HG03432 (cell line): ENCODE measurements around the gene SIL1.
"Not testable (repeated sequence)": the region's sequence is repeated elsewhere in the genome, so short reads cannot be mapped to it uniquely, and the experiment has no call there.

Experiments
- ATAC-seq: cut with Tn5 transposase; IDR thresholded peaks from one replicate; pipeline ENCODE4 v1.9.1; 2021; ENCODE audit warnings: mild to moderate bottlenecking, moderate library complexity; ENCODE audit not compliant: unreplicated experiment

SIL1 gene

GRCh38 chr5:139113892-139114291, 84.3 kb downstream of the SIL1 start:
- ATAC-seq = no peak

- ATAC-seq = not testable (repeated sequence)
These were observed 85.8 kb downstream of the SIL1 start for GRCh38 chr5:139112362-139112761.

GRCh38 chr5:139110526-139111168, 87.5 kb downstream of the SIL1 start:
- ATAC-seq = no peak

- ATAC-seq = no peak
These were observed 89.9 kb downstream of the SIL1 start for GRCh38 chr5:139108063-139108824.

GRCh38 chr5:139105621-139106071, 92.5 kb downstream of the SIL1 start:
- ATAC-seq = no peak

- no peak for ATAC-seq
These were observed 93.4 kb downstream of the SIL1 start for GRCh38 chr5:139104577-139105276.

- ATAC-seq = no peak
These were observed 94.4 kb downstream of the SIL1 start for GRCh38 chr5:139103762-139104161.

GRCh38 chr5:139100825-139101224, 97.3 kb downstream of the SIL1 start:
- ATAC-seq = no peak

- peak; percentile 93 for ATAC-seq
These were observed 103.7 kb downstream of the SIL1 start for GRCh38 chr5:139094154-139095131.

- no peak for ATAC-seq
These were observed 105.3 kb downstream of the SIL1 start for GRCh38 chr5:139092741-139093343.

- ATAC-seq = no peak
These were observed 106.6 kb downstream of the SIL1 start for GRCh38 chr5:139091439-139092156.

GRCh38 chr5:139090581-139090980, 107.6 kb downstream of the SIL1 start:
- ATAC-seq = no peak

- ATAC-seq = no peak
These were observed 110.1 kb downstream of the SIL1 start for GRCh38 chr5:139088024-139088423.

- no peak for ATAC-seq
These were observed 115.2 kb downstream of the SIL1 start for GRCh38 chr5:139082813-139083498.

- ATAC-seq = no peak
These were observed 118.1 kb downstream of the SIL1 start for GRCh38 chr5:139079991-139080610.

- ATAC-seq = no peak
These were observed 118.8 kb downstream of the SIL1 start for GRCh38 chr5:139079225-139079990.

GRCh38 chr5:139078345-139078744, 119.8 kb downstream of the SIL1 start:
- no peak for ATAC-seq

GRCh38 chr5:139077899-139078298, 120.3 kb downstream of the SIL1 start:
- no peak for ATAC-seq
